HPDE6-E6E7 (cell line): ENCODE data around the gene SET.
A peak's percentile ranks its signal among the peaks of the same experiment; 100 is the strongest.

Experiments used
- DNase-seq: peaks from one replicate; pipeline ENCODE4 v3.0.0; 2011; ENCODE audit warnings: missing footprints; ENCODE audit errors: extremely low spot score

Gene SET

GRCh38 chr9:128729302-128729701 is 40.3 kb downstream of the SET start:
- DNase-seq, result no peak

- DNase-seq, result no peak
These were observed 40.9 kb downstream of the SET start for GRCh38 chr9:128729766-128730517.

GRCh38 chr9:128731093-128731492 is 42.1 kb downstream of the SET start:
- no peak for DNase-seq

- no peak for DNase-seq
These were observed 42.7 kb downstream of the SET start for GRCh38 chr9:128731691-128732090.

- DNase-seq, result no peak
These were observed 43.6 kb downstream of the SET start for GRCh38 chr9:128732576-128732975.

- peak; percentile 63 for DNase-seq
These were observed 44.2 kb downstream of the SET start for GRCh38 chr9:128733256-128733655.

GRCh38 chr9:128735373-128735772 is 46.4 kb downstream of the SET start:
- no peak for DNase-seq

GRCh38 chr9:128742401-128742800 is 53.4 kb downstream of the SET start:
- DNase-seq, result no peak

GRCh38 chr9:128743421-128743820 is 54.4 kb downstream of the SET start:
- no peak for DNase-seq
